Body of pancreas (tissue), 4 donors: ENCODE data around the gene ZNF565. TPM values are rescaled to one million over a fixed set of nuclear protein-coding genes. Genes with fewer than 3 reads are reported as not detected.

Experiments
- ATAC-seq: fragments of 150-250 bp; one replicate; pipeline ENCODE4 v1.9.1; 2016
- DNase-seq, 4 donors: peaks; one replicate each; pipeline ENCODE4 v3.0.0-alpha.2; 2019
- H3K27ac ChIP-seq, 4 donors: fragments of 200-600 bp; sonication (generic); 1 replicate in 3 of 4; 2 replicates in 1 of 4; pipeline versions ENCODE4 v1.5.1 to v1.6.1; 2016 to 2019; ENCODE audit warnings: mild to moderate bottlenecking in 1 of 4, mixed read lengths in 1 of 4, moderate library complexity in 1 of 4
- H3K27me3 ChIP-seq, 2 donors: fragments of 200-600 bp; sonication (generic); one replicate each; pipeline ENCODE4 v1.6.0; 2016; ENCODE audit warnings: mild to moderate bottlenecking in 1 of 2
- H3K36me3 ChIP-seq, 2 donors: fragments of 200-600 bp; sonication (generic); replicated peaks in 1 of 2; 2 replicates each; pipeline ENCODE4 v1.5.1; 2016; ENCODE audit warnings: low read depth in 2 of 2; ENCODE audit not compliant: insufficient read depth in 1 of 2
- H3K4me1 ChIP-seq: fragments of 200-600 bp; sonication (generic); one replicate; pipeline ENCODE4 v1.6.0; 2016
- H3K4me3 ChIP-seq, 2 donors: fragments of 200-600 bp; sonication (generic); 1 replicate in 1 of 2; 2 replicates in 1 of 2; pipeline ENCODE4 v1.5.1; 2016 to 2019
- H3K9me3 ChIP-seq, 3 donors: fragments of 200-600 bp; sonication (generic); 1 replicate in 2 of 3; 2 replicates in 1 of 3; pipeline ENCODE4 v1.5.1; 2016
- CTCF ChIP-seq, 7 experiments: fragments of 450-650 bp in 4 of 7; fragments of 200-600 bp in 3 of 7; sonication (generic) in 3 of 7; IDR thresholded peaks; one replicate each; pipeline ENCODE4 v1.5.1; 2016 to 2019; ENCODE audit warnings: antibody characterized with exemption in 7 of 7
- POLR2A ChIP-seq, 3 donors: fragments of 450-650 bp; IDR thresholded peaks; one replicate each; pipeline ENCODE4 v1.6.1; 2016; ENCODE audit warnings: antibody characterized with exemption in 3 of 3, mild to moderate bottlenecking in 2 of 3
- WGBS, 2 donors: methylation state at CpG; one replicate each; pipeline ENCODE4 v1.1.5; 2017; 5-methylcytosine and 5-hydroxymethylcytosine counted together
- intact Hi-C: fragments of 100-400 bp; cut with DNase I; formaldehyde crosslinking; loops from one replicate; pipeline ENCODE4 v1.15.1; 2023
- total RNA-seq, 2 donors: library from RNA; depleted of rRNA; stranded (reverse); fragments of >200 nt; gene quantifications; one replicate each; pipeline ENCODE4 v1.1.0, GENCODE V29; 2016

The ZNF565 gene
- total RNA-seq, 2 donors from 2014 or later: 4.9 to 5.3 TPM

DNA sequence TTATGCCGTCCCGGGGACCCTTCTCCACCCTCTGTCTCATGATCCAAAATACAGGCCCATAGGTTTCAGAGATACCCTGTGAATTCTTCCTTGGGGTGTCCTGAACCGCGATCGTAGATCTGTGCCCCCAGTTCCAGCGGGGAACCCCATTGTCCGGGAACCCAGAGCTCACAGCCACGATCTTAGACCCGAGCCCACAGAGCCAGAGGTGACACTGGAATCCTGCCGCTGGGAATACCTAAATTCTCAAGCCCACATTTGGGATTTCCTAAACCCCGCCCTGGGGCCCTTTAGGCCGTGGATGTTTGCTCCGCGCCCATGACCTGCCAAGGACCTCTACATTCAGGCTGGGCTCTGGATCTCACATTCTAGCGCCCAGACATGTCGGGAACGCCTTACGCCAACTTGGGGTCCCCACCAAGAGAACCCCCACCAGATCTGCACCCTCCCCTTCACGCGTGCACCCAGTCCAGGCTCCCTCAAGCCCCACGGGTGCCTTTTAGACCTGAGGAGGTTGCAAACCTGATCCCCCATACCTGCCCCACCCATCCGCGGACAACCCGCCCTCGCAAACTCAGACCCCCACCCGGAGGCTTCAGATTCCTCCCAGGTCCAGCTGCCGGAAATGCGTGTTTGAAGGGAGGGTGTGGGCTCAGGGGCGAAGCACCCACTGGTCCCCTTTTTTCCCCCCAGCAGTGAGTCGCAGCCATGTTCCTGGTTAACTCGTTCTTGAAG, 74.0 kb downstream of the ZNF565 start:
- no peaks in the 10 kb centered on the region for H3K9me3 ChIP-seq
- H3K36me3 ChIP-seq: peaks cover 0 to 17% of the 10 kb centered on the region in 2 donors
- 0% methylated on average over 11 to 31 of the region's 31 CpGs for WGBS, 2 donors
- TF ChIP-seq CTCF (IDR thresholded peaks at IDR 0.05) (no peak), POLR2A (IDR thresholded peaks at IDR 0.05) (no peak)
- DNase-seq (peak; percentile 33 to 60 (median 41)), ATAC-seq (peak; percentile 13)
- intact Hi-C loops: no loop called here
- H3K4me1 ChIP-seq: peaks cover 39% of the 10 kb centered on the region
- peak overlapping the region; percentile 97 to 99 (median 98) for H3K27ac ChIP-seq
- peak overlapping the region; percentile 78 to 89 for H3K4me3 ChIP-seq
- no peaks in the 10 kb centered on the region for H3K27me3 ChIP-seq

DNA sequence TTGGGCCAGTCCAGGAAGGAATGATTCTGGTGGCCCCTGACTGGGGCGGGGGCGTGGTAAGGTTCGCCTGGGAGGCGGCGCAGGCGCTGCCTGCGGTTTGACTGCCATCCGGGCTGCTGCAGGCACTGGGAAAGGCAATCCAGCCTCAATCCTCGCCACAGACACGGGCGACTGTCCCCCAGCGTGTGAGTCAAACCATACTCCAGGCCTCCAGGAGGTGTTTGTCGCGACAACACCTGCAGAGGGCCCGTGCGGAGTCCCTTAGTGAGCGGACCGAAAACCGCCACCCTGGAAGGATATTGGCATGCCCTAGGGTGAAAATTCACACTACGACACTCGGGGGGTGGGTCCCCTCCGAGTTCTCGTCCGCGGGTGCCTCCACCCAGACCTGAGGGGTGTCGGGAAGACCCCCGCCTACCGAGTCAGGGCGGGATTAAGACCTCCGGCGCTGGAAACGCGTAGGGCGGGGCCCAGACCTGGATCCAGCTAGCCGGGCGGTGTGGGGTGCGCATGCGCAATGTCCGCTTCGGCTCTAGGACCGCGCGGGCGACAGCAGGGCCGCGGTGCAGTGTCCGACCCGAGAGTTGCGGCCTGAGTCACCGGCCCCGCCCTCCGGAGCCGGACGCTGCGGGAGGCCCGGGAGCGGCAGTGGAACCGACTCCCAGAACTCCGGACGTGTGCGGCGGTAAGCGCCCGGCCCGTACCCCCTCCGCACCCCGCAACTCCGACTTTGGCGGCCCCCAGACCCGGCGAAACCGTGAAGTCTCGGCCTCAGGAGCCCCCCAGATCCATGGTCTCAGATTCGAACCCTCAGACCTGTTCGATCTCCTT, 74.8 kb downstream of the ZNF565 start, which contains the start of gene CAPNS1:
TSS of gene CAPNS1 (plus strand) at position 594 of the 831 bp plus-strand sequence. CDS start 946 bp downstream, outside the sequence.
- DNase-seq (peak; percentile 97 to 99 (median 98)), ATAC-seq (peak; percentile 90)
- peaks cover 0 to 13% of the 10 kb centered on the region in 2 donors for H3K36me3 ChIP-seq
- peak within 1 kb of the TSS; percentile 78 to 89 for H3K4me3 ChIP-seq
- TF ChIP-seq CTCF (IDR thresholded peaks at IDR 0.05): peak in 4 of 7 experiments; percentile 7 to 30 (median 28)
- peak; percentile 94 to 98 (median 98) for TF ChIP-seq POLR2A (IDR thresholded peaks at IDR 0.05)
- H3K27ac ChIP-seq: peak within 1 kb of the TSS; percentile 97 to 99 (median 98)
- 0 to 1% methylated on average over 2 to 75 of the region's 75 CpGs for WGBS, 2 donors
- H3K9me3 ChIP-seq: no peaks in the 10 kb centered on the region
- H3K4me1 ChIP-seq: peaks cover 39% of the 10 kb centered on the region
- H3K27me3 ChIP-seq: no peaks in the 10 kb centered on the region
- intact Hi-C loops: no loop called here

DNA sequence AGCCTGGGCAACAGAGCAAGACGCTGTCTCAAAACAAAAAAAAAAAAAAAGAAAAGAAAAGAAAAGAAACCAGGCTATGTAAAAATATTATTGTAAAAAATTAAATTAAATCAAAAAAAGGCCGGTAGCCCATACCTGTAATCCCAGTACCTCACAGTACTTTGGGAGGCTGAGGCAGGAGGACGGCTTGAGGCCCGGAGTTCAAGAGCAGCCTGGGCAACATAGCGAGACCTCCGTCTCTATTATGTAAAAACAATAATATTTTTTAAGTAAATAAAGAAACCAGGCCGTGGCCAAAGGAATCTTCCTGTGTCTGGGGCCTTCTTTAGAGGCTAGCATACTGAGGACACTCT, 75.4 kb downstream of the ZNF565 start:
- H3K4me3 ChIP-seq: peak overlapping the region in 1 of 2 donors; percentile 78
- intact Hi-C loops: no loop called here
- WGBS, 2 donors: 49 to 54% methylated on average over 7 of the region's 7 CpGs

More for the DNA sequence above, 75.4 kb downstream of the ZNF565 start:
- Histone ChIP-seq H3K4me1 (peaks cover 39% of the 10 kb centered on the region), H3K27me3 (no peaks in the 10 kb centered on the region), H3K36me3 (peaks cover 0 to 11% of the 10 kb centered on the region in 2 donors), H3K9me3 (no peaks in the 10 kb centered on the region), H3K27ac (peak overlapping the region; percentile 97 to 99 (median 98))
- DNase-seq: no peak
- ATAC-seq: no peak
- no peak for TF ChIP-seq POLR2A (IDR thresholded peaks at IDR 0.05)
- TF ChIP-seq CTCF (IDR thresholded peaks at IDR 0.05): no peak
